ENCODE data around the gene ADAMTS5.

Gene ADAMTS5

DNA sequence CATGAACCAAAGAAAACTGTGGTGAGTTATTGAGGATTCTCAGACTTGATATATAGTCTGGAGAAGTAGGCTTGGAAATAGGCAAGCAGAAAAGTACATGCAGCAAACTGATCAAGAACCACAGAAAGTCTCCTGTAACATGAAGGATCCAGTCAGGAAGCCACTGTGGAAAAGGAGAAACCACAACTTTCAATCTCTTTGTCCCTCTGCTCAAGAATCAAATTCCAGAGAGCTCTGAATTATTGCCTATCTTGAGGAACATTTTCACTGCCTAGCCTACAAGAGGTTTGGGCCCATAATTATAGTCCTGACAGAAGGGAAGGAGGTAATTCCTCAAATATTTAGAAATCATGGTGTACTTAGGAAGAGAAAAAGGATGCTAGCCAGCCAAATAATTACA lies 78.6 kb downstream of the ADAMTS5 start:
- Mint-ChIP-seq H3K4me3 (no peak overlapping the region), H3K36me3 (no peaks in the 10 kb centered on the region), H3K9me3 (peaks cover 5% of the 10 kb centered on the region), H3K27ac (no peak overlapping the region), H3K4me1 (no peaks in the 10 kb centered on the region), H3K27me3 (no peaks in the 10 kb centered on the region)
- ATAC-seq (ENCODE audit: low read depth) (no peak), DNase-seq (ENCODE audit: low spot score in 2 of 2) (no peak)

DNA sequence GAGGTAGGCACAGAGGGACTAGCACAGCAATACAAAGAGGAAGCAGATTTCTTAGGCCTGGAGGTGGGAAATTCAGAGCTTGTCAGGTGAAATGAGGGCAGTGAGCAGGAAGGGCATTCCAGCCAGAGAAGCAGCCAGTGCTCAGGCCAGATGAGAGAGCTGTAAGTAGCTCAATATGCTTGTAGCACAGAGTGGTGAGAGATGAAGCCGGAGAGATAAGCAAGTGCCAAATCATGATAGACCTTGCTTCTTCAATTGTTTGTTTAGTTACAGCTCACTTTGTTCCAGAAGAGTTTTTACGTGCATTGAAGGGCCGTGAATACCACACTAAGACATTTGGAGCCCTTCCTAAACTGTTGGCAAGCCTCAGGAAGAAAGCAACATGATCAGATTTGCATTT lies 79.6 kb downstream of the ADAMTS5 start:
- no peak for DNase-seq (ENCODE audit: low spot score in 2 of 2)
- ATAC-seq (ENCODE audit: low read depth): no peak
- Mint-ChIP-seq H3K27me3 (no peaks in the 10 kb centered on the region), H3K9me3 (peaks cover 5% of the 10 kb centered on the region), H3K4me1 (no peaks in the 10 kb centered on the region), H3K27ac (no peak overlapping the region), H3K36me3 (no peaks in the 10 kb centered on the region), H3K4me3 (no peak overlapping the region)

DNA sequence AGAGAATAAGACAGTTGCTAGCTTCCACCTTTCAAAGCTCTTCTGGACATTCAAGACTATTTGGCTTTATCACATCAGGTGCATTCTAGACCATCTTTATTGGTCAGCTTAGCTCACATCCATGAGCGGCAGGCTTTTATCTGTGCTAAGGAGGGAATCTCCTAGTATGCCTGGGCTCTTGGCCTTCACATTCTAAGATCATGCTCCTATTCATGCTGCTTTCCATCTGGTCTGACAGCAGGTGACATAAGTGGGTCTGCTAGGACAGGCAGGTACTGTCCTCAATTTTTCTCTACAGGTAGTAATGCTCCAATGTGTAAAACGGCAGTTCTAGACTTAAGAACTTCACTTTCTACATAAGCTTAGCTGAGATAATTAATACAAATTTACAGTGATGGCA lies 82.5 kb downstream of the ADAMTS5 start:
- H3K27ac Mint-ChIP-seq: no peak overlapping the region
- ATAC-seq (ENCODE audit: low read depth): no peak
- no peaks in the 10 kb centered on the region for H3K4me1 Mint-ChIP-seq
- H3K27me3 Mint-ChIP-seq: no peaks in the 10 kb centered on the region
- H3K4me3 Mint-ChIP-seq: no peak overlapping the region
- H3K9me3 Mint-ChIP-seq: peaks cover 5% of the 10 kb centered on the region
- no peaks in the 10 kb centered on the region for H3K36me3 Mint-ChIP-seq
- no peak for DNase-seq (ENCODE audit: low spot score in 2 of 2)

DNA sequence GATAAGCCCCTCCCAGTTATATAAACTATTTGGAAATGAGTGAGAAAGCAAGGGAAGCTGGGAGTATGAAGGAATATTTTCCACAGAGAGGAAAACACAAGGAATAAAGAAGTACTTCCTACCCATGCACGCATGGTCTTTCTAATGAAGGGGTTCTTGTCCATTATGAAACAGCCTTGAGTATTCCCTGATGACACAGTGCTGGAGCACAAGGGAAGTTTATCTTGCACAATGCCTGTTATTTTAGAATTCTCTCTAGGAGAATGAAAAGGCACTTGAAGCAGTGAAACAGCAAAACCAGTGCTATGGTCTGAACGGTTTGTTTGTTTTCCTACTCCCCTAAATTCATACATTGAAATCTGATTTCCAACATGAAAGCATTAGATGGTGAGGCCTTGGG lies 83.1 kb downstream of the ADAMTS5 start:
- H3K9me3 Mint-ChIP-seq: peaks cover 5% of the 10 kb centered on the region
- ATAC-seq (ENCODE audit: low read depth) (no peak), DNase-seq (ENCODE audit: low spot score in 2 of 2) (no peak)
- no peak overlapping the region for H3K27ac Mint-ChIP-seq
- H3K36me3 Mint-ChIP-seq: no peaks in the 10 kb centered on the region
- no peaks in the 10 kb centered on the region for H3K27me3 Mint-ChIP-seq
- no peak overlapping the region for H3K4me3 Mint-ChIP-seq
- H3K4me1 Mint-ChIP-seq: no peaks in the 10 kb centered on the region

DNA sequence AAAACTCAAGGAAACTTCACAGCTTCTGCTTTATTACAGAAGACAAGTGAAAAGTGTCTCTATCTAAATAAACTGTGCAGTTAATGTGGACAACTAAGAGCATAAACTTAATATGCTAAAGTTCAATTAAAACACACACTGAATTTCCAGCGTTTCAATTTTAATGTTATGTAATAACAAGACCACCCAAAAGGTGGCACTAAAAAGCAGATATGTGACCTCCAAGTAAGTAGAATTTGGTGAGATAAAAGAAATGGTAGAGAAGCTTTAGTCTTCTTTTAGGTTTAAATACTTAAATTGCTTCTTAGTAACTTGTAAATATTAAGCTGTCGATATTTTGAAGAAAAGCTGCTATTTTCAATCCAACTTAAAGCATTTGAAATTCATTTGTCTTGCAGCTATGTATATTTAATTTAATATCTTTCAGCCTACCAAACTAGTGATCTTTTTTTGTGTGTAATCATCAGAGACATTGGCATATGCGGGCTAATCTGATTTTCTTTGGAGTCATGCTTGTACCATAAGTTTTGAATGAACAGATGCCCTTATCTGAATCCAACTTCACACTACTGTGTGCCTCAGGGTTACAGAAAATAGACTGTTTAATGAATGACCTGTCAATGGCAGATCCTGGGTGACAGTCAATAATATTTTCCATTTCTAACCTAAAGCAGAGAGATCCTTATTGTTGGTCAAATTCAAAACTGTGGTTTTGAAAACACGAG lies 85.2 kb downstream of the ADAMTS5 start:
- Mint-ChIP-seq H3K36me3 (no peaks in the 10 kb centered on the region), H3K27me3 (no peaks in the 10 kb centered on the region), H3K9me3 (no peaks in the 10 kb centered on the region), H3K4me3 (no peak overlapping the region), H3K4me1 (no peaks in the 10 kb centered on the region), H3K27ac (no peak overlapping the region)
- DNase-seq (ENCODE audit: low spot score in 2 of 2) (no peak), ATAC-seq (ENCODE audit: low read depth) (no peak)

DNA sequence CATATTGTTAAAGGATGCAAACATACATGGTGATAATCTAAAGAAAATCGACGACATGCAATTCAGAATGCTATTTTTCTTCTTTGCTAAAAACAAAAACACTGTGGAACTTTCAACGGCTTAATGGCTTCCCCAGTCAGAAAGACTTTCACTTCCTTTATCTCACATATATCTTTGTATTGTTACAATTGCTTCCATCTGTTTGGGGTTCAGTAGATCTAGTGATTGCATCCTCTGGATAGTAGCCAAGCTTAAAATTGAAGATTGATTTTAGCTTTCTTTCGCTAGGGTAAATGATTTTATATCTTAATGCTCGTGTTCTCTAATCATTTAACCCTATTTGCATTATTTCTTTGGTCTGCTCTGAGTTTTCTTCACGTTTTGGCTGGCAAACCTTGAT lies 89.9 kb downstream of the ADAMTS5 start:
- Mint-ChIP-seq H3K9me3 (peaks cover 1% of the 10 kb centered on the region), H3K4me3 (no peak overlapping the region), H3K36me3 (no peaks in the 10 kb centered on the region), H3K27me3 (no peaks in the 10 kb centered on the region), H3K4me1 (no peaks in the 10 kb centered on the region), H3K27ac (no peak overlapping the region)
- ATAC-seq (ENCODE audit: low read depth) (no peak), DNase-seq (ENCODE audit: low spot score in 2 of 2) (no peak)

DNA sequence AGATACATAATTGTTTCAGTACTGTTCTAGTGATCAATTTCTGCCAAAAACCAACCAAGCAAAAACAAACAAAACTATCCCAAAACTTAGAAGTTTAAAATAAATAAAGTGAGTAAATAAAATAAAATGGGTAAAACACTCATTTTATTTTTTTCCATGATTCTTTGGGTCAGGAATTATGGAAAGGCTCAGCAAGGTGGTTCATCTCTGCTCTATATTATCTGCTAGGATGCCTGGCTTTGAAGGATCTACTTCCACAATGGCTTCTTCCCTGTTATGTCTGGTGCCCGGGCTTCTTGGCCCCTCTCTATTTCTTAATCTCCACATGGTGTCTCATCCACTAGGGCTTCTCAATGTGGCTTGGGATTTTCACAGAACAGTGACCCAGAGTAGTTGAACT lies 92.5 kb downstream of the ADAMTS5 start:
- no peak overlapping the region for H3K27ac Mint-ChIP-seq
- DNase-seq (ENCODE audit: low spot score in 2 of 2) (no peak), ATAC-seq (ENCODE audit: low read depth) (no peak)
- no peaks in the 10 kb centered on the region for H3K4me1 Mint-ChIP-seq
- no peak overlapping the region for H3K4me3 Mint-ChIP-seq
- no peaks in the 10 kb centered on the region for H3K27me3 Mint-ChIP-seq
- H3K36me3 Mint-ChIP-seq: no peaks in the 10 kb centered on the region
- peaks cover 5% of the 10 kb centered on the region for H3K9me3 Mint-ChIP-seq
